ENCODE data around the gene IDH2.
"Not testable (repeated sequence)": the region's sequence is repeated elsewhere in the genome, so short reads cannot be mapped to it uniquely, and the experiment has no call there.

IDH2 gene

DNA sequence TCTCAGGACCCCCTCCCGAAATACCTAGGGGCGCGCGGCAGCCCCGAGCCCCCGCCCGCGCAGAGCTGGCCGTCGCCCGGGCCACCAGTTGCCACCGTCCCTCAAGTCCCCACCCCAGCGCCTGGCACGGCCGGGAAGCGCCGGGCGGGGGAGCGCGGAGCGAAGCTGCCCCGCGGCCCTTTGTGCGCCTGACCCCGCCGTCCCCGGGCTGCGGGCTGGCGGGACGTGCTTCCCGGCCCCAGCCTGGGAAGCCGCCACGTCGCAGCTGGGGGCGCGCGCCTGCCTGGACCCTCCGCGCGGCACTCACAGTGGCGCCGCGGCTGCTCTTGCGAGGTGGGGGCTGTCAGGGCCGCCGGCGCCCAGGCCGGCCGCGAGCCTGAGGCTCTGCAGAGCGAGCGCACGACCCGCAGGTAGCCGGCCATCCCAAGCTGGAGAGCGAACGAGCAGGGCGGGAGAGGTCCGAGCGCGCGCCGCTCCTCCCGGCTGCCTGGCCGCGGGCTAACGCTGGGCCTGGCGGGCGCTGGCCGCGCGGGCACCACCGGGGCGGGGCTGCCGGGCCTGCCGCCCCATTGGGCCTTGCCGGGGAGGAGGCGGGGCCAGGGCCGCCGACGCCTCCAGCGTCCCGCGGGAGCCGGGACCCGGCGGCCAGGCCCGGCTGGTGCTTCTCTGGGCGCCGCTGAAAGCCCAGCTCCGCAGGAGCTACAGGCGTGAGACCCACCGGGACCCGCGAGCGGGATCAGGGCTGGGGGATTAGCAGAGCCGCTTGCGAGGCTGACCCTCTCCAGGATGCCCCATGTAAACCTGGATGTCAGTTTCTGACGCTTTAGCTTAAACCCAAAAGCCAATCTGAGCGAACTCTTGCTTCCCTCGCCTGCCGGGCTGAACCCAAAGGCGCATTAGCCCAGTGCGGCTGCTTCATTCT is at the start of gene IDH2:
Gene IDH2, minus strand, starts transcription at position 500 of the 922 bp plus-strand sequence. Its CDS starts 78 bp downstream, at position 422.
- peak; percentile 37 for DNase-seq

- not testable (repeated sequence) for DNase-seq
These were observed 48.3 kb upstream of the IDH2 start for GRCh38 chr15:90150551-90150950.

DNA sequence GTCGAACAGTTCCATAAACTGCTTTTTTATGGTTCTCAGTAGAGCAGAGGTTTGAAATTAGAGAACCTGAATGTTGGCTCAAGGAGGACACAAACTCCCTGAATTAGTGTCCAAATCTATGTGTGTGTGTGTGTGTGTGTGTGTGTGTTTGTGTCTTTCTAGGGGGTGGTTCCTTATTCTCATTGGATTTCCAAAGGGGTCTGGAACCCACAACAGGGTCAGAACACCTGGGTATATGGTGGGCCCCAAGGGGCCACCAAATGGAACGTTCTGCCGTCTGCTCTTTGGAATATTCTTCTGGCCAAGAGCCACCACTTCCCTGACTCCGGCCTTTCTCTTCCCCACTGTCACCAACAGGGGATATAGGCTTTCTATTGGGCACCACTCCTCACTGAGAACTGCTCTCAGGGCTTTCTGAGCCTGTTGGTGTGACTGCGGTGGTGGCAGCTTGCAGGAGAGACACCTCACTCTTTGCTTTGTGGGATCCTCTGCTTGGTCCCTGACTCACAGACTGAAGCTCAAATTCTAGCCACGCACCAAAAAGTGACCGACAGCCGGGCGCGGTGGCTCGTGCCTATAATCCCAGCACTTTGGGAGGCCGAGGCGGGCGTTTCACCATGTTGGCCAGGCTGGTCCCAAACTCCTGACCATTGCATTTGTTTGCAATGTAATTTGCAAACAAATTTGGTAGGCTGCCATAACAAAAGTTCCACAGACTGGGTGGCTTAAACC is 47.5 kb upstream of the IDH2 start:
- no peak for DNase-seq

DNA sequence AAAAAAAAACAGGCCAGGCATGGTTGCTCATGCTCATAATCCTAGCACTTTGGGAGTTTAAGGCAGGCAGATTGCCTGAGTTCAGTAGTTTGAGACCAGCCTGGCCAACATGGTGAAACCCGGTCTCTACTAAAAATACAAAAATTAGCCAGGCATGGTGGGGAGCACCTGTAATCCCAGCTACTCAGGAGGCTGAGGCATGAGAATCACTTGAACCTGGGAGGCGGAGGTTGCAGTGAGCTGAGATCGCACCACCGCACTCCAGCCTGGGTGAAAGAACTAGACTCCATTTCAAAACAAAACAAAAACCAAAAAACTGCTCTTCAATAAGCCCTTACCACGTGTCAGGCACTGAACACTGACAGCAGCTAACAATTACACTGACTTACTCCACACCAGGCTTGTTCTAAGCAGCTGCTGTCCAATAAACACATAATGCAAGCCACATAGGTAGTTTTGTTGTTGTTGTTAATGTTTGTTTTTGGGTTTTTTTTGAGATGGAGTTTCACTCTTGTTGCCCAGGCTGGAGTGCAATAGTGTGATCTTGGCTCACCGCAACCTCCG is 44.0 kb upstream of the IDH2 start:
- not testable (repeated sequence) for DNase-seq

DNA sequence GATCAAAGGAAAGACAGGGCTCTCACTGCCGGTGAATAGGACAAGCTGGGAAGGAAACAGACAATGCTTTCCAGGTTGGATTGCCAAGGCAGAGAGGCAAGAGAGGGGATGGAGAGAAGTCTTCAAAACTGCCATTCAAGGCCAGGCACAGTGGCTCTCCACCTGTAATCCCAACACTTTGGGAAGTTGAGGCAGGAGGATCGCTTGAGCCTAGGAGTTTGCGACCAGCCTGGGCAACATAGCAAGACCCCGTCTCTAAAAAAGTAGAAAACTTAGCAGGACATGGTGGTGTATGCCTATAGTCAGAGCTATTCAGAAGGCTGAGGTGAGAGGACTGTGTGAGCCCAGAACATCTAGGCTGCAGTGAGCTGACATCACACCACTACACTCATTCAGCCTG is 43.5 kb upstream of the IDH2 start:
- no peak for DNase-seq

- no peak for DNase-seq
These were observed 43.0 kb upstream of the IDH2 start for GRCh38 chr15:90145259-90145658.

DNA sequence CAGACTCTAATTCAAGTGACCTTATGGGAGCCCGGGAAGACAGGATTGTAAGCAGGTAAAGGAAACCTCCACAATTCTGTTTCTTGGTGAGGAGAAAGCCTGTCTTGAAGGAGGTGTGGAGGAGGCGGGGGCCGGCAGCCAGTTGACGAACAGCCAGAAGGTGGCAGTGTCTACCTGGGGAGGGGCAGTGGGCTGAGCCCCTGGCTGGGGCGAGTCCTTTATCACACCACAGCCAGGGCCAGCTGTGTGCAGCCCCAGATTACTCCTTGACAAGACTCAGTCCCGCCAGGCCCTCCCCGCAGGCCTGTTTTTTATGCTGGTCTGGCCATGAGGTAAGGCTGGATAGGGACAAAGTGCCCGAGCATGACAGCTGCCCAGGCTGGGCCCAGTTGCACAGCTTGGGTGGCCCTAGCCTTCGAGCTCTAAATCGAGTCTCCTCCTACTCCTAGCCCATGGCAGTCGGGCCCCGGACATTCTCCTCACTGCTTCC is 40.9 kb upstream of the IDH2 start:
- no peak for DNase-seq

- DNase-seq: no peak
These were observed 40.2 kb upstream of the IDH2 start for GRCh38 chr15:90142216-90143165.

DNA sequence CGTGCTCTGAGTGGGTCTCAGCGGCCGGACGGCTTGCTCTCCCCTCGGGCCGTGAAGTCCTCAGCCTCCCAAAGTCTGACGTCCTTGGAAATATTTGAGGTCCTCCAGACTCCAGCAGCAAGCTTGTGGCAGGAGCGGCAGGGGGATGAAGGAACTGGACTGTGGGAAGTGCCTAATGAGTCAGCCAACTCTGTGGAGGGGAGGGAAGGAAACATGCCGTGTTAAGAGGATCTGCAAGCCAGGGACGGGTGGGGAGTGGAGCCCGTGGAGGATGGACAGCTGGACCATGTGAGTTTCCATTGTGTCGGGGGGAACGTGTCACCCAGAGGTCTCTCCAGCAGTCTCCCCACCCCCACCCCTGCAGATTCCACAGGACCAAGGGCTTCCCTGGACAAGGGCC is 39.4 kb upstream of the IDH2 start:
- no peak for DNase-seq

DNA sequence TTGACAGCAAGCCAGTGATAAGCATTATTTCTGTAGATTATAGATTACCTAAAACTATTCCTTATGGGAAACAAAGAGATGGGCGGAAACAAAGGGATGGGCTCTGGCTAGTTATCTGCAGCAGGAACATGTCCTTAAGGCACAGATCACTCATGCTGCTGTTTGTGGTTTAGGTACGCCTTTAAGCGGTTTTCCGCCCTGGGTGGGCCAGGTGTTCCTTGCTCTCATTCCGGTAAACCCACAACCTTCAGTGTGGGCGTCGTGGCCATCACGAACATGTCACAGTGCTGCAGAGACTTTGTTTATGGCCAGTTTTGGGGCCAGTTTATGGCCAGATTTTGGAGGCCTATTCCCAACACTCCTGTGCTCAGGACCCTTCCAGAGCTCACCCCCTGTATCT is 37.3 kb upstream of the IDH2 start:
- not testable (repeated sequence) for DNase-seq

DNA sequence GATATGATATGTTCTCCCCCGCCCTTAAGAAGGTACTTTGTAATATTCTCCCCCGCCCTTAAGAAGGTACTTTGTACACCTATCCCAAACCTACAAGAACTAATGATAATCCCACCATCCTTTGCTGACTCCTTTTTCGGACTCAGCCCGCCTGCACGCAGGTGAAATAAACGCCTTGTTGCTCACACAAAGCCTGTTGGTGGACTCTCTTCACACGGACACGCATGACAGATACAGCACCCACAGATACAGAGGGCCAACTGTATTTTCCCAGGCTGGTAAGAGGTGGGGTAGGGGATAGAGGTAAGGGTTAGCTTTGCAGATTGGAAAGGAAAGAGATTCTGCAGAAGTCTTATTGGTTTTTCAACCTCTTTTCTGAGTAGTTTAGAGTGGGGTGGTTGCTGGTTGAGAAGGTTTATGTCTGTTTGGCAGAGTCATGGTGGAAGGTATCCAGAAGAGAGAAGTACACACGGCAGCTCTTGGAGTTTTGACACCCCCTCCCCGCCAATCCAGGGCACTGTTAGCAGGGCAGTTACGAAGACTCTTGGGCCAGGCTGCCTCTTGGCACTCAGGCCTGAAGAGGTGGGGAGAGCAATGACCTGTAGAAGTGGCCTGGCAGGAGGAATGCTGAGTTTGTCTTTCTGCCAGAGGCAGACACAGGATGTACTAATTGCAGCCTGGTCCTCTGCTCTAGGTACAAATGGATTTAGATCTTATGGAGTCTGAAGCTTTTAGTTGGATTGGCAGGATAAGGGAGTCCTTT is 36.0 kb upstream of the IDH2 start:
- no peak for DNase-seq

GRCh38 chr15:90132437-90132836 is 30.2 kb upstream of the IDH2 start:
- no peak for DNase-seq

- no peak for DNase-seq
These were observed 29.6 kb upstream of the IDH2 start for GRCh38 chr15:90131848-90132247.

DNA sequence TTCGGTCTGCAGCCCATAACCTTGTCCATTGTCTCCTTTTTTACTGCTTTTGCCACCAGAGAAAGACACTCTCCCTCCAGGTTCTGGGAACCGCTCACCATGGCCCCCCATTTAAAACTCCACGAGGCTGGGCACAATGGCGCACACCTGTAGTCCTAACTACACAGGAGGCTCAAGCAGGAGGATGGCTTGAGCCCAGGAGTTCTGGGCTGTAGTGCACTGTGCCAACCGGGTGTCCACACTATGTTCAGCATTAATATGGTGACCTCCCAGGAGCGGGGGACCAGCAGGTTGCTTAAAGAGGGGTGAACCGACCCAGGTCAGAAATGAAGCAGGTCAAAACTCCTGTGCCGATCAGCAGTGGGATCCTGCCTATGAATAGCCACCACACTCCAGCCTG is 28.0 kb upstream of the IDH2 start:
- no peak for DNase-seq

DNA sequence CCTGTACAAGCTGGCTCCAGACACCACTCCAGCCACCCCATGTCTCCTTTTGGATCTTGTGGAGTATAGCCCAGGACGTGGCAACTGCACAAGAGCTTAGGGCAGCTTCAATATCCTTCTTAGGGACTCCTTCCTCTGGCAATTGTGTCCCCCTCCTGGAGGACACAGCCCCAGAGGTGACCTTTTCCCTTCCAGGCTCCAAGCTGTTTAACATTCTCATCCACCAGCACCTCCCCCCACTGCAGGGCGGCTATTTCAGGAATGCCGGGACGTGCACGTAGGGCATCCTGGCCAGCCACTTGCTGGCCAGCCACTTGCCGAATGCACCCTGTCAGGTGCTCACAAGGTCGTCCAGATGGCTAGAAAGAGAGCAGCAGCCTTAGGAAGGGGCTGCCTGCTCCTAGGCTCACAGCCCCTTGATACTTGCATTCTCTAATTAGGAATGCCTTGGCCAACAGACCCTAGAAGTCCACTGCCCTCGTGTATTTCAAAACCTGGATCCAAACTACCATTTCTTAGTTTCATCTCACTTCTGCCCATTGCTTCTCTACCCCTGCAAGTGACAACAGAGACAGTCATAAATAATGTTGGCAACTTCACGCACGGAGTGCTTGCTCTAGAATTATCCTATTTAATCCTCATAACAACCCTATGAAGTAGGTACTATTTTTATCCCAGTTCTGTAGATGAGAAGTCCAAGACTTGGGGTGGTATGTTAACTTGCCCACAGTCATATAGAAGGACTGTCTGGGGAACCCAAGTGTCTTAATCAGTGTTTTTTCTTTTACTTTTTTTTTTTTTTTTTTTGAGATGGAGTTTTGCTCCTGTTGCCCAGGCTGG is 24.5 kb upstream of the IDH2 start:
- DNase-seq: no peak

GRCh38 chr15:90126022-90126421 is 23.8 kb upstream of the IDH2 start:
- DNase-seq: no peak

DNA sequence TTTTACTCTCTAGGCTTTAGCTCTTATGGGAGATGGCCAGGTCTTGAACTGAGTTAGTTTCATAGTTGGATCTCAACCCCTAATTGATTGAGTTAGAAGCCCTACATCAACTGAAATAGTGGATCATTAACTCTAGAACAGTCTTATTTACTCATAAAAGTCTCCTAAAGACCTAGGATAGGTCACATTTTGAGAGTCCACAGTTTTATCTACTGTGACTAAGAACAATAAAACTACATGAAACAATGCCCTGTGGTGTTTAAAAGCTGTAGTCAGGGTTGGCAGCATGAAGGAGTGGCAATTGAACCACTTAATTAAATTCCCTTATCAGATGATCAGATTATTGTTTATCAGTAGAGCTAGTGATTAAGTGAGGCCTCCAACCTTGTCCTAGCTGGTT is 22.2 kb upstream of the IDH2 start:
- DNase-seq: no peak

DNA sequence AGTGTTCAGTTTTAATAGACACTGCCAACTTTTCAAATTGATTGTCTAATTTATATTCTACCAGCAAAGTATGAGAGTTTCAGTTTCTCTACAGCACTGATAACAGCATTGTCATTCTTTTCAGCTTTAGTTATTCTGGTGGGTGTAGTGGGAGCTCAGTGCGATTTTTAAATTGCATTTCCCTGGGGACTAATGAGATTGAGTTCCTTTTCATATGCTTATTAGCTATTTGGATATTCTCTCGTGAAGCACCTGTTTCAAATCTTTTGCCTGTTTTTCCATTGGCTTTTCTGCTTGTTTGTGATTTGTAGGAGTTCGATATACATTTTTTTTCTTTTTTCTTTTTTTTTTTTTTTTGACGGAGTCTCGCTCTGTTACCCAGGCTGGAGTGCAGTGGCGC is 18.8 kb upstream of the IDH2 start:
- DNase-seq: no peak

- DNase-seq: no peak
These were observed 17.1 kb upstream of the IDH2 start for GRCh38 chr15:90119367-90119766.

- DNase-seq: no peak
These were observed 13.5 kb upstream of the IDH2 start for GRCh38 chr15:90115783-90116182.

GRCh38 chr15:90114451-90114901 is 12.2 kb upstream of the IDH2 start:
- no peak for DNase-seq

Measured in NCI-H446 treated with DMSO at 0.1 percent for 48 hours (cell line).